Panc1 (cell line): ENCODE results near the gene CHCHD10.

Experiments used
- CTCF ChIP-seq: fragments of 450-650 bp; IDR thresholded peaks from 2 replicates; pipeline ENCODE4 v1.5.1; 2017; ENCODE audit warnings: mild to moderate bottlenecking
- REST ChIP-seq, 2 experiments: IDR thresholded peaks; 2 replicates each; pipeline ENCODE4 v1.6.1; 2011 to 2012; ENCODE audit warnings: low read depth in 2 of 2, control low read depth in 1 of 2, low read length in 1 of 2, mild to moderate bottlenecking in 1 of 2, moderate library complexity in 1 of 2; ENCODE audit not compliant: insufficient read depth in 1 of 2

GRCh38 chr22:23787910-23788309, 20.1 kb upstream of the CHCHD10 start:
- TF ChIP-seq REST (IDR thresholded peaks at IDR 0.05; ENCODE audit: insufficient read depth in 1 of 2, low read depth in 2 of 2, low read length in 1 of 2) (no peak), CTCF (no peak)
